H1 (cell line): ENCODE data around the gene KANSL2.

ENCODE experiments used
- ATF3 ChIP-seq: IDR thresholded peaks from 2 replicates; pipeline ENCODE4 v1.6.1; 2011; ENCODE audit warnings: low read depth, mild to moderate bottlenecking, low read length; ENCODE audit not compliant: insufficient read depth
- CHD1 ChIP-seq: IDR thresholded peaks from 2 replicates; pipeline ENCODE4 v1.6.1; 2012; ENCODE audit warnings: low read depth, low read length, improper control_type of control experiment
- CTCF ChIP-seq, 3 experiments: IDR thresholded peaks; 1 replicate in 2 of 3; 2 replicates in 1 of 3; pipeline versions ENCODE4 v1.5.1 to v1.6.1; 2011; ENCODE audit warnings: low read length in 3 of 3, mild to moderate bottlenecking in 3 of 3, inconsistent platforms in 2 of 3, low read depth in 1 of 3, moderate library complexity in 1 of 3; ENCODE audit not compliant: insufficient read depth in 1 of 3; ENCODE audit errors: control extremely low read depth in 1 of 3
- HDAC2 ChIP-seq, 2 experiments: fragments of 300-600 bp in 1 of 2; sonication (generic) in 1 of 2; IDR thresholded peaks; 2 replicates each; pipeline ENCODE4 v1.6.1; 2011 to 2012; ENCODE audit warnings: low read depth in 2 of 2, low read length in 2 of 2, mild to moderate bottlenecking in 2 of 2, moderate library complexity in 2 of 2, borderline replicate concordance in 1 of 2, inconsistent platforms in 1 of 2
- JUN ChIP-seq: IDR thresholded peaks from 2 replicates; pipeline ENCODE4 v1.6.1; 2011; ENCODE audit warnings: low read depth, mild to moderate bottlenecking, improper control_type of control experiment, low read length
- POLR2A ChIP-seq, 2 experiments: IDR thresholded peaks; 1 replicate in 1 of 2; 2 replicates in 1 of 2; pipeline ENCODE4 v1.6.1; 2011; ENCODE audit warnings: low read depth in 2 of 2, low read length in 2 of 2, mild to moderate bottlenecking in 2 of 2; ENCODE audit errors: control extremely low read depth in 1 of 2
- POLR2AphosphoS5 ChIP-seq: IDR thresholded peaks from 2 replicates; pipeline ENCODE4 v1.6.1; 2011; ENCODE audit warnings: low read depth, low read length
- TF ChIP-seq, protein P1 (sequence below): IDR thresholded peaks from 2 replicates; pipeline ENCODE4 v1.6.1; 2012; ENCODE audit warnings: inconsistent platforms

GRCh38 chr12:48682927-48683326, 889 bp upstream of the KANSL2 start:
- TF ChIP-seq CTCF (IDR thresholded peaks at IDR 0.05; ENCODE audit: control extremely low read depth in 1 of 3, insufficient read depth in 1 of 3, low read depth in 1 of 3, low read length in 3 of 3) = no peak
- no peak for TF ChIP-seq CHD1
- TF ChIP-seq, protein P1, sequence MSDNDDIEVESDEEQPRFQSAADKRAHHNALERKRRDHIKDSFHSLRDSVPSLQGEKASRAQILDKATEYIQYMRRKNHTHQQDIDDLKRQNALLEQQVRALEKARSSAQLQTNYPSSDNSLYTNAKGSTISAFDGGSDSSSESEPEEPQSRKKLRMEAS = no peak
- no peak for TF ChIP-seq POLR2A (IDR thresholded peaks at IDR 0.05; ENCODE audit: control extremely low read depth in 1 of 2, low read depth in 2 of 2, low read length in 2 of 2)
- no peak for TF ChIP-seq HDAC2 (IDR thresholded peaks at IDR 0.05; ENCODE audit: borderline replicate concordance in 1 of 2, low read depth in 2 of 2, low read length in 2 of 2)
- no peak for TF ChIP-seq JUN
- no peak for TF ChIP-seq POLR2AphosphoS5
- TF ChIP-seq ATF3 = no peak
